Skin of body (tissue), 2 donors: ENCODE results near the gene CAMKMT. TPM values are rescaled to one million over a fixed set of nuclear protein-coding genes. Genes with fewer than 3 reads are reported as not detected.
A peak's percentile ranks its signal among the peaks of the same experiment; 100 is the strongest.

Experiments
- DNase-seq: peaks from one replicate; lab custom pipeline; 2025; lab: John Stamatoyannopoulos, UW
- total RNA-seq: library from RNA; depleted of rRNA; stranded (reverse); fragments of >200 nt; gene quantifications from one replicate; pipeline ENCODE4 v1.2.3, GENCODE V29; 2014

Gene CAMKMT
- total RNA-seq, 1 donor from 2014 or later: 11.7 TPM

GRCh38 chr2:44688456-44689124 is 326.8 kb downstream of the CAMKMT start:
- DNase-seq: no peak

GRCh38 chr2:44689516-44689915 is 327.8 kb downstream of the CAMKMT start:
- no peak for DNase-seq

GRCh38 chr2:44691174-44691785 is 329.5 kb downstream of the CAMKMT start:
- no peak for DNase-seq

GRCh38 chr2:44692821-44693220 is 331.1 kb downstream of the CAMKMT start:
- DNase-seq: no peak

- DNase-seq: no peak
Measured at GRCh38 chr2:44700824-44701223, 339.1 kb downstream of the CAMKMT start.

- no peak for DNase-seq
Measured at GRCh38 chr2:44705356-44705755, 343.6 kb downstream of the CAMKMT start.

- DNase-seq: no peak
Measured at GRCh38 chr2:44705876-44706480, 344.2 kb downstream of the CAMKMT start.

- no peak for DNase-seq
Measured at GRCh38 chr2:44706681-44707553, 345.2 kb downstream of the CAMKMT start.

GRCh38 chr2:44707945-44708660 is 346.4 kb downstream of the CAMKMT start:
- no peak for DNase-seq

- DNase-seq: no peak
Measured at GRCh38 chr2:44708661-44709000, 346.9 kb downstream of the CAMKMT start.

- no peak for DNase-seq
Measured at GRCh38 chr2:44713170-44713569, 351.4 kb downstream of the CAMKMT start.

- no peak for DNase-seq
Measured at GRCh38 chr2:44715671-44716081, 353.9 kb downstream of the CAMKMT start.

GRCh38 chr2:44716131-44716530 is 354.4 kb downstream of the CAMKMT start:
- no peak for DNase-seq

GRCh38 chr2:44718431-44718830 is 356.7 kb downstream of the CAMKMT start:
- no peak for DNase-seq

GRCh38 chr2:44719562-44719961 is 357.8 kb downstream of the CAMKMT start:
- no peak for DNase-seq

- DNase-seq: peak; percentile 2
Measured at GRCh38 chr2:44722026-44722625, 360.4 kb downstream of the CAMKMT start.

- no peak for DNase-seq
Measured at GRCh38 chr2:44723921-44724320, 362.2 kb downstream of the CAMKMT start.

- DNase-seq: no peak
Measured at GRCh38 chr2:44730593-44730992, 368.8 kb downstream of the CAMKMT start.

- DNase-seq: no peak
Measured at GRCh38 chr2:44731505-44731904, 369.8 kb downstream of the CAMKMT start.

GRCh38 chr2:44736270-44736942 is 374.7 kb downstream of the CAMKMT start:
- no peak for DNase-seq
